Adipocyte (in vitro differentiated cells): Measurements from ENCODE around the gene MORN1.
A peak's percentile ranks its signal among the peaks of the same experiment; 100 is the strongest.

ENCODE experiments used
- DNase-seq: peaks from one replicate; pipeline ENCODE4 v3.0.0-alpha.2; 2015; ENCODE audit warnings: low read depth
- H3K27me3 ChIP-seq: replicated peaks from 2 replicates; pipeline ENCODE4 v1.7.0; 2013; ENCODE audit warnings: mild to moderate bottlenecking, low read length, moderate library complexity; ENCODE audit not compliant: control insufficient read depth, insufficient read depth
- H3K36me3 ChIP-seq: 2 replicates; pipeline ENCODE4 v1.7.0; 2013; ENCODE audit warnings: low read length, mild to moderate bottlenecking, moderate library complexity; ENCODE audit not compliant: control insufficient read depth, insufficient read depth, severe bottlenecking
- H3K4me1 ChIP-seq: 2 replicates; pipeline ENCODE4 v1.7.0; 2013; ENCODE audit warnings: mild to moderate bottlenecking, low read length, moderate library complexity; ENCODE audit not compliant: control insufficient read depth, insufficient read depth
- H3K4me3 ChIP-seq: 2 replicates; pipeline ENCODE4 v1.7.0; 2013; ENCODE audit warnings: mild to moderate bottlenecking, low read length, moderate library complexity
- H3K9ac ChIP-seq: 2 replicates; pipeline ENCODE4 v1.7.0; 2013; ENCODE audit warnings: mild to moderate bottlenecking, low read length, moderate library complexity
- H3K9me3 ChIP-seq: 2 replicates; pipeline ENCODE4 v1.7.0; 2013; ENCODE audit warnings: mild to moderate bottlenecking, low read length, moderate library complexity; ENCODE audit not compliant: control insufficient read depth

MORN1 gene

DNA sequence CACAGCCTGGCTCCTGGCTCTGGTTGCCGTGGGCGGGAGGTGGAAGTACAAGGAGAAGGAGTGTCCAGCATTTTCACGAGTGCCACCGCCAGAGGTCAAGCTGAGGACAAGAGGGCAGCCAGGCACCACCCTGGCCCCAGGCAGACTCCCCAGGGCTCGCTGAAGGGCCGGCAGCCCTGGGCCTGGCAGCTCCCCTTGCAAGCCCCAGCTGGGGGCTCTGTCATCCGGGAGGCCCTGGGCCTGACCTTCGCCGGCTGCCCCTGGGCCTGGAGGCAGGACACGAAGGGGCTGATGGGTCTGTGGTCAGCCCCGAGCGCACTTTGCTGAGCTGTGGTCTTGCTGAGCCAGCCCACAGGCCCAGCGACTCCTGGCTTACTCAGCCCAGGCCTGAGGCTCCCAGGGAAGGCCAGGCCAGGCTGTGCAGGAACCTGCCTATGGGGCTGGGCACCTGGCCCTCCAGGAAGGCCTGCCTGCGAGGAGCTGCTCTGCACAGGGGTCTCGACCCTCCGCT, 74.8 kb downstream of the MORN1 start:
- H3K27me3 ChIP-seq: no peaks in the 10 kb centered on the region
- H3K36me3 ChIP-seq: no peaks in the 10 kb centered on the region
- peak overlapping the region; percentile 20 for H3K9ac ChIP-seq
- H3K9me3 ChIP-seq: no peaks in the 10 kb centered on the region
- DNase-seq: peak; percentile 18
- H3K4me3 ChIP-seq: no peak overlapping the region
- H3K4me1 ChIP-seq: peaks cover 36% of the 10 kb centered on the region

DNA sequence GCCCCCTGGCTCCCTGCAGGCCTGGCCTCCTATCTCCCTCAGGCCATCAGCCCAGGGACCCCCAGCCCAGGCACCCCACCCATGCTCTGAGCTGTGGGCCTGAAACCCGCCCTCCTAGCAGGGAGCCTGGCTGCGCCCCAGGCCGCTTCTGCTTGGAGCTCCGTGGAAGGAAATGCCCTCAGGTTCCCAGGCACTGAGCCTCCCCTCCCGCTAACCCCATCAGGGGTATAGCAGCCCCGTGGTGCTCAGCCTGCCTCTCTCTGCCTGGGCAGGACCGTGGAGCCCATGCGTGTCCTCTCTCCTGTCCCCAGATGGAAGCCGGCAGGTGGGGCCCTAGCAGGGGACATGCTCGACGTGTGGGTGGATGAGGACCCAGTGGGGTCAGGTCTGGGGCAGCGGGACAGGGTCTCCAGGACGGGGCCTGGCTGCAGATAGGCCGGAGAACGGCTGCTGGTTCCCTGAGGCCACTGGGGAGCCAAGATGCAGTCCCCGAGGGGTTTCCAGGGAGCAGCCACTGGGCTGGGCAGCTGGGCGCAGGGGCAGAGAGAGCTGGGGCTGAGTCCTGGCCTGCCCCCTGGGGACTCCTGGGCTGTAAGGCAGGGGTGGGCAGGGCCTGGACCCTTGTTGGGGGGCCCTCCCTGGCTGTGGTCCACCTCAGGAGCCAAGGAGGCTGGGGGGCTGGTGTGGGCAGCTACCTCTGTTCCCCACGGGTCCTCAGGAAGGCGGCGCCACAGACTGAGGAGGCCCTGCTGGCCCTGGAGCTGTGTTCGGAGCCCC, 75.5 kb downstream of the MORN1 start:
- Histone ChIP-seq H3K4me3 (no peak overlapping the region), H3K9me3 (no peaks in the 10 kb centered on the region), H3K9ac (peak overlapping the region; percentile 20), H3K36me3 (no peaks in the 10 kb centered on the region), H3K27me3 (no peaks in the 10 kb centered on the region), H3K4me1 (peaks cover 29% of the 10 kb centered on the region)
- peak; percentile 5 for DNase-seq

DNA sequence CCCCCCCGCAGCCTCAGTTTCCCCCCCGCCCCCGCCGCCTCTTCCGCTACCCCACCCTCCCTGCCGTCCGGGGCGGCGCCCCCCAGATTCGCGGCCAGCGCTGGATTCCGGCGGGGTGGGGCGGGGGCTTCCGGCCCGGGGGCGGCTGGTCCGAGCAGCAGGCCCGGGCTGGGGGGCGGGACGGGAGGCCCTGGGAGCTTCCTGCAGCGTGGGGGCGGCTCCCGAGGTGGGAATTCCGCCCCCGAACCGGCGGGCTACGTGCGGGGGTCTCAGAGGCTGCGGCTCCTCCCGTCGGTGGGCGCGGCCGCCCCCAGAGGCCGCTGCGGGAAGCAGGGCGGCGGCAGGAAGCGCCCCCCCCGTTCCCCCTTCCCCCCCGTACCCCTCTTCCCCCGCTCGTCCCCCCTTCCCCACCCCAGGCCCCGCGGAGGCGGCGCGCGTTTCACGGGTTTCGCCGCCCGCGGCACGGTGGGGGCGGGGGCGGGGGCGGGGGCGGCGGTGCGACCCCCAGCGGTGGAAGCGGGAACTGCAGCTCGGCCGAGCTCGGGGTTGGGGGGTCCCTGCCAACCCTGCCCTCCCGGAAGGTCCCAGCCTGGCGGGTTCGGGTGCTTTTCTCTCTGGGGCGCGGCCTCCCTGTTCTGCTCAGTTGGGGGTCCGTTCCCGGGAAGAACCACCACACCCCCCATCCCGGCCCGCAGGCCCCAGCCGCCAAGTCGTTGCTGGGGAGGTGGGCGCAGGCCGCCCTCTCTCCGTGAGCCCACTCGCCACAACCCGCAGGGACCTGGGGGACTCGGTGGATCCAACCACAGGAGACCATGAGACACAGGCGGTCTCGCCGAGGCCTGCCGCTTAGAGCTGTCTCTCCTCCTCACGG, 76.3 kb downstream of the MORN1 start:
- Histone ChIP-seq H3K9me3 (no peaks in the 10 kb centered on the region), H3K36me3 (no peaks in the 10 kb centered on the region), H3K4me3 (no peak overlapping the region), H3K4me1 (peaks cover 24% of the 10 kb centered on the region), H3K27me3 (no peaks in the 10 kb centered on the region), H3K9ac (no peak overlapping the region)
- peak; percentile 79 for DNase-seq

DNA sequence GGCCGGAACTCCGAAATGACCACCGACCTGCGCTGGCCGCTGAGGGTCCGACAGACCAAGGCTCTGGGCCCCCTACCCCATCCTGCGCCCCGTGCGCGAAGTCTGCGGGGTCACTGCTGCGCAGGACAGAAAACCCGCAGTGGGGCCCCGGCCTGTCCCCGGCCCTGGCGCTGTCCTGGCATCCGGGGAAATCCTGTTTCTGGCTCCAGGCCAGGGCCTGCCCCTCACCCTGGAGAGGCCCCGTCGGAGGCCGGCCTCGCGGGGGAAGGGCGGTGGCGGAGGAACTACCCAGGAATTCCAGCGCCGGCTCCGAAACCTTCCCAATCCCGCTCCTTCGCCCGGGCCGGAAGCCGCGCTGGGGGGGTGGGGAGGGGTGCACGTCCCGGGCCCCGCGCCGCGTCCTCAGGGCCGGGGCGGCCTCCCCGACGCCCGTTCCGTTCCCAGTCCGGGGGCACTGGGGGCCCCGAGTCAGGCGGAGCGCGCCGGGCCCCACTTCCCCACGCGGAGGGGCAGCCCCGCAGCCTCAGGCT, 77.0 kb downstream of the MORN1 start:
- H3K27me3 ChIP-seq: no peaks in the 10 kb centered on the region
- no peaks in the 10 kb centered on the region for H3K9me3 ChIP-seq
- H3K9ac ChIP-seq: peak overlapping the region; percentile 71
- peak overlapping the region; percentile 62 for H3K4me3 ChIP-seq
- peak; percentile 84 for DNase-seq
- no peaks in the 10 kb centered on the region for H3K36me3 ChIP-seq
- peaks cover 24% of the 10 kb centered on the region for H3K4me1 ChIP-seq

DNA sequence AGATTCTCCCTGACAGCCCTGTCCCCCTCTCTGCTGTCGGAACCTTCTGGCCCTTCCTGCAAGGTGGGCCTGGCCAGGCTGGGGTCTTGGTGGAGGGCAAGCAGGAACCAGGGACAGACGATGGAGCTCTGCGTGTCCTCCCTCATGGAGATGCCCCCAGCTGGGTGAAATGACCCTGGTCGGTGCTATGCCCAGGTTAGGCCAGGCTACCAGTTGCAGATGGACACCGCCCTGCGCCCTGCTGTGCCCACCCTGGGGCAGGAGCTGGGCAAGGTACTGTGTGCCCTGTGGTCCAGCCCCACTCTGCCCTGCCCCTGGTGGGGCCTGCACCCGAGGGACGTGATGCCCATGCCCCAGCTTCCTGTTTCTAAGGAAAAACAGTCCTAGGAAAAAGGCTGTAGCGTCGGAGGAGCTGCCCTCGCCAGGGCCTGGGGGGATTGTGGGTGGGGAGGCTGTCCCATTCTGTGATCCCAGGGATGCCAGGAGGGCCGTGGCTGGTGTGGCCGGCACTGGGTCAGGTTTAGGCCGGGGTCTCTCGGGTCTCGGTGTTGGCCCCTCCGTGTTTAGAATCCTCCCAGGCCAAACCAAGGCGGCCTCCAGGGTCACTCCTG, 77.6 kb downstream of the MORN1 start:
- Histone ChIP-seq H3K36me3 (peaks cover 6% of the 10 kb centered on the region), H3K27me3 (no peaks in the 10 kb centered on the region), H3K4me1 (peaks cover 24% of the 10 kb centered on the region), H3K4me3 (peak overlapping the region; percentile 62), H3K9me3 (no peaks in the 10 kb centered on the region), H3K9ac (peak overlapping the region; percentile 71)
- peak; percentile 28 for DNase-seq

DNA sequence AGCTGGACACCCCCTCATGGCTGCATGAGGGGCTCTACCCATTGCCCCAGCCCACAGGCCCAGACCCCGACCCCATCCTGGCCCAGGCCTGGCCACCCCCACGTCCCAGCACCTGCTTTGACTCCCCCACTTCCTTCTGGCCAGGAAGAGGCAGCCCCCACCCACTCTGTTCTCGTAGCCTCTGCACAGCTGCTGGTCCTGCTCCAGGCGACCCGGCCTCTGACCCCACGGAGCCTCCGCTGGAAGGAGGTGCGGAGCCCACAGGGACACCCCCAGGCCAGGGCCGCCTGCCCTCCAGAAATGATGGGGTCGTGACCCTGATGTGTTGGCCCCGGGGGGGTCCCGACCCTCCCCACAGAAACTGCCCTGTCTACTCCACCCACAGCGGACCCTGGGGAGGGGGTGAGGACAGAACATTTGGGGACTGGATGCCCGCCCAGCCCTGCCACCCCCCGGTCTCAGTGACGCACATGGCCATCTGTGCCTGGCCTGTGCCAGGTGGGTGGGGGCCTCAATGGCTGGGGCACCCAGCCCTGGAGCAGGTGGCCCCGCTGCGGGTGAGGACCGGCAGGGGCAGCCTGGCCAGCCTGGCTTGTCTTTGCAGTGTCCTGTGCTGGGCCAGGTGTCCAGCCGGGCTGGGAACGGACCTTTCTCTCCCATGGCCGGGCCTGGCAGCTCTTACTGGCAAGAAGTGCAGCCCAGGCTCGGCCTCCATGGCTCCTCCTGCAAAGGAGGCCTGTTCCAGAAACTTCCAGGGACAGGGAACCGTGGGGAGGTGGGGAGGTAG, 78.6 kb downstream of the MORN1 start:
- peak; percentile 10 for DNase-seq
- Histone ChIP-seq H3K27me3 (no peaks in the 10 kb centered on the region), H3K4me1 (peaks cover 24% of the 10 kb centered on the region), H3K4me3 (no peak overlapping the region), H3K9ac (no peak overlapping the region), H3K36me3 (peaks cover 16% of the 10 kb centered on the region), H3K9me3 (no peaks in the 10 kb centered on the region)

DNA sequence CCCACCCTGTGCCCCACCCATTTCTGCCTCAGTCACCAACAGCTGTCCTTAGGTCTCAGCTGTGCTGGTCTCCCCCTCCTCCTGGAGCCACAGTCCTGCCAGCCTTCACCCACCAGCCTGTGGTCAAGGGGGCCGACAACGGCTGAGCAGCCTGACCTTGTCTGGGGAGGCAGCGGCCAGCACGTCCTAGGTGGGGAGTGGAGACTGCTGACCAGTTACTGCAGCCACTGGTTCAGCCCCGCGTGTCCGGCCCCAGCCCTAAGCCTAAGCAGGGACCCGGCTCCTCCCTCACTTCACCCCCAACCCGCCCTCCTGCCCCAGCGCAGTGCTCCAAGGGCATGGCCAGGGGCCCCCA, 79.2 kb downstream of the MORN1 start:
- Histone ChIP-seq H3K4me3 (no peak overlapping the region), H3K4me1 (peaks cover 24% of the 10 kb centered on the region), H3K36me3 (peaks cover 22% of the 10 kb centered on the region), H3K9me3 (no peaks in the 10 kb centered on the region), H3K27me3 (no peaks in the 10 kb centered on the region), H3K9ac (peak overlapping the region; percentile 63)
- DNase-seq: no peak

DNA sequence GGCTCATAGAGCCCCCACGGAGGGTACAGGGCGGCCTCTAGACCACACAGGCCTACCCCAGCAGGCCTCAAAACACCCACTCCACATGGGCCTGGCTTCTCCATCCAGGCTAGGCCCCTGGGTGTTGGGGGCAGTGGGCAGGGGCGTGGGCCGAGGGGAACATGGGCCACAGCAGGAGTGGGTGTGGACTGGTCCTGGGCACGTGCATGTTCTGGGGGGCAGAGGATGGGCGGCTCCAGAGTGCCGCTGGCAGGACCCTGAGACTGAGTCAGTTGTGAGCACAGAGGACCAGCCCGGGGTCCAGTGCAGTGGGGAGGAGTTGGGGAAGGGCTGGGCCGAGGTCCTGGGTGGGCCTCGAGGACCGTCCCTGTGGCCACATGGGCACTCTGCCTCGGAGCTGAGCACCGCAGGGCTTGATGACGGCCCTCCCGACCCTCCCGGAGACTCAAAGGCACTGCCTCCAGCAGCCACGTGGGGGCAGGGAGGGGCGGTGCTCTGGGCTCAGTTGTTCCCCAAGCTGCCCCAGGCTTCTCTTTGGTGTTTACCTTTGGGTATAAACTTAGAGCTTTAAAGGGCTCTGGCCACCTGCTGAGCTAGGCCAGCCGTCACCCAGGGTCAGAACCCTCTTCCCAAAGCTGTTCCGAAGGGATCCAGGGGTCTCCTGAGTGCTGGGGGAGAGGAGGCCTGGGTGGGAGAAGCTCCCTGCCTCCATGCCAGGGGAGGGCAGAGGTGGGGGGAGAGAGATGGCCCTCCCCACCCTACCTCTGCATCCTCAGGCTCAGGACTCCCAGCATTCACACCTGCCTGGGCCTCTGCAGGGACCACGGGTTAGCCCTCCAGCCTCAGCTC, 79.9 kb downstream of the MORN1 start:
- peak overlapping the region; percentile 63 for H3K9ac ChIP-seq
- peaks cover 24% of the 10 kb centered on the region for H3K4me1 ChIP-seq
- peak; percentile 68 for DNase-seq
- H3K36me3 ChIP-seq: peaks cover 28% of the 10 kb centered on the region
- H3K9me3 ChIP-seq: no peaks in the 10 kb centered on the region
- no peaks in the 10 kb centered on the region for H3K27me3 ChIP-seq
- no peak overlapping the region for H3K4me3 ChIP-seq

DNA sequence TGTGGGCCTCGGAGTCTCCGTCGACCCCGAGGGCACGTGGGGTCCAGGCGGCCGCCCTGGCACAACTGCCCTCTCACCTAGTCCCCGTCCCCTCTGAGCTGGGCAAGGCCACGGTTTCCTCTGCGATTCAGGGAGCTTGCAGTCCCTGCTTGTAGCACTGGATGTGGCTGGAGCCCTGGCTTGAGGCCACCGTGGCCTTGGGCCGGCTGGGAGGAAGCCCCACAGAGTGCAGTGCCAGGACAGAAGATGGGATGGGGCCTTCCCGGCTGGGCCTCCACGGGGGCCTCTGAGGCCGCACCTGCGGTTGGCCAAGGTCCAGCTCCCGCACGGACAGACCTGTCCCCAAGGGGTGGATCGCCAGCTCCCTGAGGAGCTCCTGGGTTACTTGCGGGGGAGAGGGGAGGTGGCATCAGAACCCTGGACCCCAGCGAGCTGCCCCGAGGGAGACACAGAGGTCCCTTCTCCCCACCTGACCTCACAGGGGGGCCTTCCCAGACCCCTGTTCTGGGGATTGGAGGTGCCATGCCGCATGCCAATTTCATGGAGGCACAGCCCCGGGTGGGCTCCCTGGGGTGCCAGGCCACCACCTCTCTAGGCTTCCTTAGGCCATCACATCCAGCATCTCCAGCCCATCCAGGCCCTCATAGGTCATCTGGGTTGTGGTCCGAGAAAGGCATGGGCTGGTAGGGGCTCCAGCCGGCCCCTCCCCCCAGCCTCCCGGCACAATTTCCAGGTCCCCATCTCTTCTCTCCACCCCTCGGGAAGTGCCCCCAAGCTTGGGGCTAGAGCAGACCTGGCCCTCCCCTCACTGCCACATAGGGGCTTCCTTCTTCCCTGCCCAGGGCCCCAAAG, 80.8 kb downstream of the MORN1 start:
- no peak overlapping the region for H3K9ac ChIP-seq
- peaks cover 35% of the 10 kb centered on the region for H3K36me3 ChIP-seq
- no peaks in the 10 kb centered on the region for H3K9me3 ChIP-seq
- H3K27me3 ChIP-seq: no peaks in the 10 kb centered on the region
- DNase-seq: no peak
- no peak overlapping the region for H3K4me3 ChIP-seq
- peaks cover 21% of the 10 kb centered on the region for H3K4me1 ChIP-seq
